HEK293 (cell line): ENCODE results near the gene SPATS1.

Experiments
- CTCF ChIA-PET: fragments of 350-600 bp; formaldehyde crosslinking; extraction: SDS; loops from one replicate; lab custom pipeline; 2021; ENCODE audit warnings: antibody characterized with exemption; lab: Yijun Ruan, JAX
- POLR2A ChIA-PET: fragments of 300-600 bp; formaldehyde crosslinking; extraction: SDS; loops from one replicate; lab custom pipeline; 2020; ENCODE audit warnings: antibody characterized with exemption, inconsistent platforms; lab: Yijun Ruan, JAX
- H3K27ac ChIP-seq: fragments of 200-500 bp; sonication (Bioruptor generic); 2 replicates; pipeline ENCODE4 v1.5.1; 2014; ENCODE audit warnings: low read depth, low read length, control low read depth, inconsistent platforms; ENCODE audit errors: extremely low read depth
- H3K36me3 ChIP-seq, 2 experiments: fragments of 200-500 bp in 1 of 2; sonication (Bioruptor generic) in 1 of 2; 1 replicate in 1 of 2; 2 replicates in 1 of 2; pipeline ENCODE4 v1.5.1; 2014 to 2017; ENCODE audit warnings: inconsistent platforms in 2 of 2, low read length in 2 of 2; ENCODE audit not compliant: control insufficient read depth in 2 of 2, insufficient read depth in 1 of 2
- H3K4me1 ChIP-seq: fragments of 200-500 bp; sonication (Bioruptor generic); 2 replicates; pipeline ENCODE4 v1.5.1; 2014; ENCODE audit warnings: mild to moderate bottlenecking, low read length, inconsistent platforms; ENCODE audit not compliant: control insufficient read depth, insufficient read depth
- H3K4me3 ChIP-seq: 2 replicates; pipeline ENCODE4 v1.5.1; 2011; ENCODE audit warnings: low read depth, mild to moderate bottlenecking, control low read depth, low read length, moderate library complexity
- H3K9me3 ChIP-seq: fragments of 200-500 bp; sonication (Bioruptor generic); 2 replicates; pipeline ENCODE4 v1.5.1; 2014; ENCODE audit warnings: low read depth, low read length, inconsistent platforms; ENCODE audit not compliant: control insufficient read depth, insufficient read depth
- INSM2 ChIP-seq: fragments of 450-650 bp; formaldehyde crosslinking; IDR thresholded peaks from 2 replicates; pipeline ENCODE4 v1.5.1; 2016; ENCODE audit warnings: missing biosample characterization, missing genetic modification characterization
- PRDM1 ChIP-seq: fragments of 450-650 bp; formaldehyde crosslinking; IDR thresholded peaks from 2 replicates; pipeline ENCODE4; 2016; ENCODE audit warnings: missing biosample characterization, missing genetic modification characterization
- PRDM6 ChIP-seq: fragments of 450-650 bp; formaldehyde crosslinking; IDR thresholded peaks from 2 replicates; pipeline ENCODE4 v1.5.1; 2017; ENCODE audit warnings: missing biosample characterization, missing genetic modification characterization
- REST ChIP-seq: fragments of 450-650 bp; formaldehyde crosslinking; IDR thresholded peaks from 2 replicates; pipeline ENCODE4 v1.5.1; 2016; ENCODE audit warnings: missing biosample characterization, missing genetic modification characterization
- SP3 ChIP-seq: fragments of 450-650 bp; formaldehyde crosslinking; IDR thresholded peaks from 2 replicates; pipeline ENCODE4 v1.5.1; 2016; ENCODE audit warnings: missing biosample characterization, missing genetic modification characterization
- ZBTB7A ChIP-seq: fragments of 450-650 bp; formaldehyde crosslinking; IDR thresholded peaks from 2 replicates; pipeline ENCODE4 v1.5.1; 2016; ENCODE audit warnings: low read depth, missing biosample characterization, missing genetic modification characterization
- ZNF174 ChIP-seq: fragments of 450-650 bp; formaldehyde crosslinking; IDR thresholded peaks from 2 replicates; pipeline ENCODE4 v1.5.0; 2017; ENCODE audit warnings: missing biosample characterization, mild to moderate bottlenecking, missing genetic modification characterization
- ZNF175 ChIP-seq: fragments of 450-650 bp; formaldehyde crosslinking; IDR thresholded peaks from 2 replicates; pipeline ENCODE4 v1.5.1; 2016; ENCODE audit warnings: missing biosample characterization, missing genetic modification characterization
- ZNF19 ChIP-seq: fragments of 450-650 bp; formaldehyde crosslinking; IDR thresholded peaks from 2 replicates; pipeline ENCODE4; 2016; ENCODE audit warnings: missing biosample characterization, missing genetic modification characterization, low read depth
- ZNF280C ChIP-seq: fragments of 450-650 bp; formaldehyde crosslinking; IDR thresholded peaks from 2 replicates; pipeline ENCODE4 v1.5.1; 2016; ENCODE audit warnings: missing biosample characterization, missing genetic modification characterization
- ZNF48 ChIP-seq: fragments of 450-650 bp; formaldehyde crosslinking; IDR thresholded peaks from 2 replicates; pipeline ENCODE4 v1.5.1; 2016; ENCODE audit warnings: missing biosample characterization, missing genetic modification characterization
- ZNF518A ChIP-seq: fragments of 450-650 bp; formaldehyde crosslinking; conservative IDR thresholded peaks from 2 replicates; pipeline ENCODE4 v1.5.1; 2016; ENCODE audit warnings: low read depth, missing biosample characterization, missing genetic modification characterization
- ZSCAN23 ChIP-seq: fragments of 450-650 bp; formaldehyde crosslinking; IDR thresholded peaks from 2 replicates; pipeline ENCODE4 v1.5.1; 2016; ENCODE audit warnings: missing biosample characterization, missing genetic modification characterization

The SPATS1 gene

GRCh38 chr6:44327096-44327495, 15.4 kb upstream of the SPATS1 start:
- Histone ChIP-seq H3K27ac (no peak overlapping the region), H3K9me3 (no peaks in the 10 kb centered on the region), H3K36me3 (no peaks in the 10 kb centered on the region), H3K4me3 (no peak overlapping the region), H3K4me1 (no peaks in the 10 kb centered on the region)
- ChIA-PET CTCF (interaction anchor here (0.6 to 1.4 kb wide), 4 partner anchors 11 to 58 kb away, joined by 3 to 6 read pairs (median 4); no protein-coding TSS in a partner anchor), POLR2A (no interaction called here)
- TF ChIP-seq SP3 (tag by site-specific recombination) (no peak), ZBTB7A (tag by site-specific recombination) (no peak), ZNF19 (tag by site-specific recombination) (no peak), ZNF518A (tag by site-specific recombination) (no peak), ZNF174 (tag by site-specific recombination) (no peak)

DNA sequence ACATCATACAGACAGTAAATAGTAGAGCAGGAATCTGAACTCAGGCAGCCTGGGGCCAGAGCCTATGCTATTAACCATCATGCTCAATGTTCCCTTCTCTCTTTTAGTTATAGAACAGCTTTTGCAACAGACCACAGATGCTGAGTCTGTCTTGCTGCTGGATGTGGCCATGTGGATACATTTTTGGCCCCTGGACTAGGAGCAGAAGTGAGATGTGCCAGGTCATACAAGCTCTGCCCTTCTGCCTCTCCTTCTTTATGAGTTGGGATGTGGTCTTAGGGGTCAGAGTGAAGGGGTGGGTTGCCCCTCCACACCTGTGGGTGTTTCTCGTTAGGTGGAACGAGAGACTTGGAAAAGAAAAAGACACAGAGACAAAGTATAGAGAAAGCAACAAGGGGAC, 14.7 kb upstream of the SPATS1 start:
- Histone ChIP-seq H3K36me3 (no peaks in the 10 kb centered on the region), H3K27ac (no peak overlapping the region), H3K4me3 (no peak overlapping the region), H3K9me3 (no peaks in the 10 kb centered on the region), H3K4me1 (no peaks in the 10 kb centered on the region)
- ChIA-PET POLR2A (no interaction called here), CTCF (interaction anchor here (0.7 to 1.4 kb wide), 3 partner anchors 10 to 14 kb away, joined by 3 to 6 read pairs (median 6); no protein-coding TSS in a partner anchor)
- no peak for TF ChIP-seq PRDM1 (tag by site-specific recombination)
- TF ChIP-seq INSM2 (tag by site-specific recombination): no peak
- no peak for TF ChIP-seq ZSCAN23 (tag by site-specific recombination)
- TF ChIP-seq ZNF48 (tag by site-specific recombination): no peak
- no peak for TF ChIP-seq REST (tag by site-specific recombination)
- no peak for TF ChIP-seq ZNF280C (tag by site-specific recombination)
- no peak for TF ChIP-seq ZNF174 (tag by site-specific recombination)
- no peak for TF ChIP-seq PRDM6 (tag by site-specific recombination)
- TF ChIP-seq ZNF175 (tag by site-specific recombination): no peak
